Measurements from ENCODE around the gene CTXN1.

The CTXN1 gene

GRCh38 chr19:7914099-7914498, 11.8 kb downstream of the CTXN1 start:
- ATAC-seq (no peak), DNase-seq (no peak)

GRCh38 chr19:7913652-7914051, 12.3 kb downstream of the CTXN1 start:
- DNase-seq = no peak
- ATAC-seq = no peak

GRCh38 chr19:7912697-7913564, 13.0 kb downstream of the CTXN1 start:
- no peak for DNase-seq
- no peak for ATAC-seq

- ATAC-seq (no peak), DNase-seq (no peak)
Observed at GRCh38 chr19:7912144-7912696, 13.7 kb downstream of the CTXN1 start.

- ATAC-seq = no peak
- DNase-seq = no peak
Observed at GRCh38 chr19:7911508-7912143, 14.3 kb downstream of the CTXN1 start.

GRCh38 chr19:7910321-7911161, 15.4 kb downstream of the CTXN1 start:
- DNase-seq = no peak

GRCh38 chr19:7909471-7910067, 16.4 kb downstream of the CTXN1 start:
- DNase-seq (no peak), ATAC-seq (no peak)

More at GRCh38 chr19:7910321-7911161, 15.4 kb downstream of the CTXN1 start:
- ATAC-seq = no peak

GRCh38 chr19:7908742-7909461, 17.0 kb downstream of the CTXN1 start:
- no peak for DNase-seq
- ATAC-seq = no peak

- DNase-seq (no peak), ATAC-seq (no peak)
Observed at GRCh38 chr19:7908078-7908699, 17.7 kb downstream of the CTXN1 start.

GRCh38 chr19:7907544-7907943, 18.4 kb downstream of the CTXN1 start:
- ATAC-seq = no peak
- no peak for DNase-seq

- ATAC-seq = no peak
- DNase-seq = no peak
Observed at GRCh38 chr19:7907122-7907521, 18.8 kb downstream of the CTXN1 start.

GRCh38 chr19:7905859-7906258, 20.1 kb downstream of the CTXN1 start:
- DNase-seq (no peak), ATAC-seq (no peak)

- DNase-seq (no peak), ATAC-seq (no peak)
Observed at GRCh38 chr19:7905268-7905667, 20.7 kb downstream of the CTXN1 start.

GRCh38 chr19:7904074-7905020, 21.6 kb downstream of the CTXN1 start:
- ATAC-seq = peak; percentile 48
- peak; percentile 70 for DNase-seq

GRCh38 chr19:7903244-7904073, 22.5 kb downstream of the CTXN1 start, which contains the start of gene MAP2K7:
Gene MAP2K7, plus strand, starts transcription at chr19:7903877. Its CDS starts 68 bp downstream, at chr19:7903945.
- DNase-seq (peak; percentile 100), ATAC-seq (peak; percentile 81)

- no peak for DNase-seq
- ATAC-seq = no peak
Observed at GRCh38 chr19:7902796-7903243, 23.1 kb downstream of the CTXN1 start.

- no peak for ATAC-seq
Observed at GRCh38 chr19:7901337-7901736, 24.6 kb downstream of the CTXN1 start.

GRCh38 chr19:7900931-7901330, 25.0 kb downstream of the CTXN1 start:
- ATAC-seq = no peak
- DNase-seq = no peak

More at GRCh38 chr19:7901337-7901736, 24.6 kb downstream of the CTXN1 start:
- no peak for DNase-seq

All from stimulated activated naive CD8-positive, alpha-beta T cell treated with anti-CD3 and anti-CD28 coated beads, Interleukin-15, Interleukin-2, amounts not matched to agents 100 U/mL and 50 U/mL, for 24 hours (primary cell).